GOT3 (cell line): Measurements from ENCODE around the gene RNF113B.

Experiments used
- DNase-seq: peaks from one replicate; lab custom pipeline; 2025; ENCODE audit warnings: mixed read lengths; lab: John Stamatoyannopoulos, UW

The RNF113B gene

DNA sequence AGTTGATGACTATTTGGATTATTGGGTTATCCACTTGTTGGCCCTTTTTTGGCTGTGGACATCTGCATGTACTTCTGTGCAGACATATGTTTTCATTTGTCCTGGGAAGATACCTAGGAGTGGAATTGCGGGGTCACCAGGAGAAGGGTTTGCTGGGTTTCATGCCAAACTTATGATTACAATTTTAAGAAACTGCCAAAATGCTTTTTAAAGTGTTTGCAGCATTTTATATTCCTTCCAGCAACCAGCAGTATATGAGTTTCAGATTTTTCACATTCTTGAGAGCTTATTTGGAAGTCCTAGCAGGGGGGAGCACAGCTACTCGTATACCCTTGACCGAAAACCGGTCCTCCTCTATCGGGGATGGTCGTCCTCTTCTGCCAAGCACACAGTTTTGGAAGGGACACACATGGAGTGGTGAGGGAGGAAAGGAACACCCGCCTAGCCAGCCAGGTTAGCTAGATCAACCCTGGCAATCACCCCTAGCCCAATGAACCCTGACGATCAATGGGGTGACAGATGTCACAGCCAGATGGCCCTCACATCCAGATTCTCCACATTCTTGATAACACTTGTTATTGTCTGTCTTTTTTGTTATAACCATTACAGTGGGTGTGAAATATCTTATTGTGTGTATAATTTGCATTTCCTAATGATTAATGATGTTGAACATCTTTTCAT lies 26.7 kb upstream of the RNF113B start:
- DNase-seq: no peak

DNA sequence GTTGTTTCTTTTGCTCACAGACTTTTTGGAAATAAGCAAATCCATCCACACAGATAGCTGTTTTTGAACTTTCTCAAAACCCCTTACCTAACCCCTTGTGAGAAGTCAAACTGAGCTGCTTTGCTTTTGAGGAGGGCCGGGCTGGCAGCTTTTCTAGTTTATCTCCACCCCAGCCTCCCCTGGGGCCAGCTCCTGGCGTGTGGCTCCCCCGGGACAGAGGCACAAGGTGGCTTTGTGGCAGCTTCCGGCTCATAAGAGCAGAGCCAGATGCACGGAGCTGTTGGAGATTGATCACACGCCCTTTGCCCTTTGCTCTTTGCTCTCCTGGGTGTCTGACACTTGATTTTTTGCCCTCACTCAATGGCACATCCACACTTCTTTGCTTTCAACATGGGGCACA lies 24.9 kb upstream of the RNF113B start:
- DNase-seq: no peak

DNA sequence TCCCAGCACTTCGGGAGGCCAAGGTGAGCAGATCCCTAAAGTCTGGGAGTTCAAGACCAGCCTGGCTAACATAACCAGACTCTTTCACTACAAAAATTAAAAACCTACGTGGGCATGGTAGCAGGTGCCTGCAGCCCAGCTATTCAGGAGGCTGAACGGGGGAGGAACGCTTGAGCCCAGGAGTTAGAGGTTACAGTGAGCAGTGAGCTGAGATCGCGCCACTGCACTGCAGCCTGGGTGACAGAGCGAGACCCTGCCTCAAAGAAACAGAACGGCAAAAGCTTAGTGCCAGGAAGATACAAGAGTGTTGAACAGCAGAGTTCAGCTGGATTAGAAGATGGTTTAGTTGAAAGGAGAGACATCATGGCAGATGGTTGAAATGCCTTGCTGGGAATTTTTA lies 24.1 kb upstream of the RNF113B start:
- DNase-seq: no peak

DNA sequence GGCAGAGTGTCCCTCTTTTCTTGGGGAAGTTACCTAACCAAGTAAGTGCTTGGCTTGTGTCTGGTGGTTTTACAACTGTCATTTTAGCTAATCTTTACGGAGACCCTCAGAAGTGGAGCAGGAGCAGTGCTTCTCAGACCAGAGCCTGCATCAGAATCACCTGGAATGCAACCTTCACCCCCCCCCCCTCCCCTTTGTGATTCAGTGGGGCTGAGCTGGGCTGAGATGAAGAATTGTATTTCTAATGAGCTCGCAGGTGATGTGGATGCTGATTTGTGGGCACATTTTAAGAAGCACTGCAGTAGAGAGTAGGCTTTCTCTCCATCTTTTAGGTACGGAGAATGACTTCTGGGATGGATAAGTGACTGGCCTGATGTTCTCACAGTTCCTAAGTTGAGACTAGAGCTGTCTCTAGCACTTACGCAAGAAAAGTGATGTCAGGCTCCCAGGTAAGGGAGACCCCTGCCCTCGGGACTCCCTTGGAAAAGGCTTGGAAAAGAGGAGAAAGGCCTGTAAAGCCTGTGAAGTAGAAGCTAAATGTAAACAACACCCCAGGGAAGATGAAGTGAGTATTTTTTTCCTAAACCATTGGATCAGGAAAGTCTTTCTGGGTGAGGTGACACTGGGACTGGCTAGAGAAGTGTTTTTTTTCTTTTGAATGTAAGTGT lies 23.3 kb upstream of the RNF113B start:
- DNase-seq: no peak

DNA sequence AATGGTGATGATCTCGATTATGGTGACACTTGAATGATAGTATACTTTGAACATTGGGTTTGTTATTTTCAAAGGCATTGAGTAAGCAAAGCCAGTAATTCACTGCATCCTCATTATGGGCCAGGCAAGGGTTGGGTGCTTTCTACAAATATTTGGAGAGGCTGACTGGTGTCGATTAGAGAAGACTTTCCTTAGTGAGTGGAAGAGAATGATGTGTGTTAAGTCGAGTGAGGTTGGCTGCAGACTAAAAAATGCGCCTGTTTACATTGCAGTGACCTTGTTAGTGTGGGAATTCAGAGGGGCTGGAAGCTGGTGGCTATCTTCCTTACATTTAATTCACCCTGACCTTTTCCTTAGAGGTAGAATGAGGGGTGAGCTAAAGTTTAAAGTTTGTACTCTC lies 22.4 kb upstream of the RNF113B start:
- DNase-seq: no peak

DNA sequence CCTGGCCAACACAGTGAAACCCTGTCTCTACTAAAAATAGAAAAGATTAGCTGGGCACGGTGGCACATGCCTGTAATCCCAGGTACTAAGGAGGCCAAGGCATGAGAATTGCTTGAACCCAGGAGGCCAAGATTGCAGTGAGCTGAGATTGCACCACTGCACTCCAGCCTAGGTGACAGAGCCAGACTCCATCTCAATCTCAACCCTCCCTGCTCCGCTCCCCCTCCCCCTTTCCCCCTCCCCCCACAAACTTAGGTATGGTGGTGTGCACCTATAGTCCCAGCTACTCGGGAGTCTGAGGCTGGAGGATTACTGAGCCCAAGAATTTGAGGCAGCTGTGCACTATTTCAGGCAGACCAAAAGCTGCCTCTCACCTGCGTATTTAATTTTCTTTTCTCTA lies 21.6 kb upstream of the RNF113B start:
- DNase-seq: no peak

DNA sequence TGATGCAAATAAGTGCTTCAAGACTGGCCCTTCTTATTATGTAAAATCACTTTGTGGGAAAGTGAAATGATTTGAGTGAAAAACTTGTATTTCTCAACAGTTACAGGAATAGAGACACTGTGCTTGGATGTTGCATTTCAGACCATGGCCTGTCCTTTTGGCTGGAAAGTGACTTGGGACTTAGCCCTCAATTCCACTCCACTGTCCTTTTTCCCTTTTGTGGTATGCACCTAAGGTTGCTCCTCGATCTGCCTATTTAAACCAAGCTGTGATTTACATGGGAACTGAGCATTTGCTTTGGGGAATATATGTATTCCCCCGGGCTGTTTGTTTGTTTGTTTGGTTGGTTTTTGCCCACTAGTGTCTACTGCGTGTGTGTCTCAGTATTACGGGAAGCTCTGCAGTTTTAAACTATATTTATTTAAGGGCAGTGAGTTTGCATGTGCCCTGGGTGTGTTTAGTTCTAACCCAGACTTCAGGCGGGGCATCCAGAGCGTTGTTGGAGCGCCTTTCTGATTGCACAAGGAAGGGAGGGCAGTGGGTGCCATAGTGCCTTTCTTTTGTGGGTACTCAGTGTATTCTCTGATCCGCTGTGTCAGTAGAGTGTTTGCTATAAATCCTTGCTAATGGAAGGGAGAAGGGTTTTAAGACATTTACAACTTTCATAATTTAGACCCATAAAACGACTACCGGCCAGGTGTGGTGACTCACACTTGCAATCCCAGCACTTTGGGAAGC lies 18.2 kb upstream of the RNF113B start:
- no peak for DNase-seq

DNA sequence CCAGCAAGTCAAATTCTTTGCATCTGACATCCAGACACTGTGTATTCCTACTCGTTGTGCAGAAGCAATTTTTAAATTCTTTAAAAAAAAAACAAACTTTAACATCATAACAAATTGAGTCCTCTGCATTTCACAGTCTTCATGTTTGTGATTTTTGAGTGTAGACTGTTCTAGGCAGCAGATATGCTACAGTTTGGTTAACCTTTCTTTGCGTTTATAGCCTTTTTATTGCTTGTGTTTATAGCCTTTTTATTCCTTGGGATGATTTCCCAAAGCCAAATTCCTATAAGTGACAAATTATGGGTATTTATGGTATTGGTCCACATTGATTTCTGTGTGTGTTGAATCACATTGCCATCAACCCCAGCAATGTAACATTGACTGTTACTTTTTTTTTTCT lies 14.9 kb upstream of the RNF113B start:
- DNase-seq: no peak

DNA sequence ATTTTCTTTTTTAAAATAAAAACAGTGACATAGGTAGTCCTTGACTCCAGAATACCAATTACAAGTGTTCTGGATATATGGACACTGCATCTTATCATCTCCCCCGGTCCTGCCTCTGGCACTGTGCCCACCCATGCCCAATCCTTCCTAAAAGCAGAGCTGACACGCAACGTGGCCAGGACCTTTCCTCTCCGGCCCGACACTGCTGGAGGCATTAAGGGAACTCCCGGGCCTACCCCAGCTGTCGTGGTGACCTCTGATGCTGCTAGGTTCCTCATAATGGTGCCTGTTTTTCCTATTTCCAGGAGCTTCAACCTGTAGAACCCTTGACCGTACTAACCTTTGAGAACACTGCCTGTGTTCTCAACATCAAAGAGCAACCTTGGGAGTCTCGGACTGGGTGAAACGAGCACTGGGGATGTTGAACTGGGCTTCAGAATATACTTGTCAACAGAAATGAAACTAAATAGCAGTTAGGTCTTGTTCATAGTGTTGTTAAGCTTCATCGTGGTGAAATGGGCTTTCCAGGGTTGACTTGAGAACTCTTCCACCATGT lies 13.9 kb upstream of the RNF113B start:
- no peak for DNase-seq

DNA sequence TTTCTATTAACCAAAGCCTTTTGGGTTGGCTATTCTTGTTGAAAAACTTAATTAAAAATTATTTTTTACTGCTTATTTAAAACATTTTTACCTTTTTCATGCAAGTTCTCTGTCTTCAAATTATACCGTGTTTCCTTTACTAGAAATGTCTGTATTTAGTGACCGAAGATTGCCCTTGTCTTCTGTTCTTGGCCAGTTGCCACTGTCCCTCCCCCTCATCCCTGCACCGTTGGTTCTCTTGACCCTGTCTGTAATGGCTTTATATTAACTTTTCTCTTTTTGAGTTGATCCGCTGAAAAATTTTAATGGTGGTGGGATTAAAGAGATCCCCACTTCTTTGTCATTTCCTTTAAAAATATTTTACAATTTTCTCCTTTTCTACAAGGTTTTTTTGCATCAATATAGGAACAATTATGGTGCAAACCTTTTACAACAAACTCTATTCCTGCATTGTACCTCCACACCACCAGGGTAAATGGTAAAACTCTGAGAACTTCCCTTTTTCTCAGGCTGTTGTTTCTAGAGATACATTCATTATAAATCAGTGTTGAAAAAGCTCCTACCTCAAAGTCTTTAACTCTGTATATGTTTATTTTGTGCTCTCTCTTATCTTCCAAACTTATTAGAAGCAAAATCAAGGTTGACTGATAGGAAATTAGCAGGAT lies 12.9 kb upstream of the RNF113B start:
- no peak for DNase-seq

DNA sequence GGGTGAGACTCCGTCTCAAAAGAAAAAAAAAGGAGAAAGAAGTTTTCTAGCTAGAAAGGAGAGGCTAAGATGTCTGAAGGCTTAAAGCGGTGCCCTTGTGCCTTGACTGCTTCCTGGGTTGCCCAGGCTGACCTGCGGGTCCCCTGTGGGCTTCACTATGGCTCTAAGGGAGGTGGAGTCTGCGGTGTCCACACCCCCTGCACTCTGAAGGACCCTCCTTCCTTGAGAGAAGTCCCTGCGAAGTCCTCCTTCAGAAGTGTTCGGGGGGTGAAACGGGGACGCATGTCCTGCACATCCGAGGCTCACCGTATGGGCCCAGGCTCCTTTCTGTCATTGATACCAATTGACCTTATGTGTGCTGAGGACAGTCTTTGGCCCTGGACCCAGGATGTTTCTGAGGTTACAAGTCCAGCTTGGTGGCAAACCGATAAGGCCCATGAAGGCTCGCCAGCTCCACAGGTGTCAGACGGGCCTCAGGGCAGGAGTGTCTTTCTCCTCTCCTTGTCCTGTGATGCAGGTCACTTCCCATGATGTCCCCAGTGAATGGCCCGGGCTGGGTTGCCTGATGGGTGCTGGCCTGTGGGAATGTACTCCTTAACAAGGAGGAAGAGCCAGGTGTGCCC lies 11.6 kb upstream of the RNF113B start:
- DNase-seq: no peak

DNA sequence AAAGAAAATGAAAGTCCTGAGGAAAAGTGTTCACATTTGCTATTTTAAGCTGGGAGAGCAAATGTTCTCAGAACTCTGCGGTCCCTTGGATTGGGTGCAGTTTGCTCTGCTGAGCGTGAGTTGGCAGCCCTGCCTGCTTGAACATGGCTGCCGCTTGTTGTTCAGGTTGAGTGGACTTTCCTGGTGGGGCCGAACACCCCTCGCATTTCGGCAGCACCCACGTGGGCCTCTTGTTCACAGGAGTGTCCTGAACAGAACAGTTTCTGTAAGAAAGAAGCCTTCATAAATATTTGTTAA lies 10.8 kb upstream of the RNF113B start:
- DNase-seq: no peak

DNA sequence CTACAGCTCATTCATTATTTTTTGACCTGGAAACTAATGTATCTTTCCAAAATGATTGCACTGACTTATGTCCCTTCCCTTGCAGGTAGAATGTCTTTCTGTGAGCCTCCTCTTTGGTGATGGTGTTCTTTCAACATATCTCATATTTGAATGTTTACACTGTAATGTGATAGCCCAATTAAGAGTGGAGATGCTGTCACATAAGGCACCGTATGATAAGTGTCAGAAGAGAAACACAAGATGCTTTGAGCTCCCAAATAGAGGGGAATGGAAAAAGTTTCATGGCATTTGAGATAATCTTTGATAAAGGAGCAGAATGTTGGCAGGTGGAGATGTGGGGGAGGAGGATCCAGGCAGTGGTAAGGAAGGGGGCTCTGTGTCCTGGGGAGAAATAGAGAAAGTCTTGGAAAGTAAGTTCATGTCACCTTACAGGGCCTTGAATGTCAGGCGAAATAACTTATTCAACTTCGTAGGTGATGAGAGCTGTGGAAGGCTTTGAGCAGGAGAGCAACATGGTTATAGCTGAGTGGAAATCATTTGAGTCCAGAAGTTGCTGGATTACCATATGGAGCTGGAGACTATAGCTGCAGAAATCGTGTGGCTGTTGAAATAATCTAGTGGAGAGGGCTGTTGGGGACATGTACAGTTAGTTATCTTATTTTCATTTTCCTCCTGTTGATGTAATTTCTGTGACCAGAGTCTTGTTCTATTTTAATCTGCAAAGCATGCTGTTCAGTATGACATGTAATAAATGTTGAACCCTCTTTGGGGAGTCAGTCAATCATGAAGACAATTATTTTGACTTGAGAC lies 10.3 kb upstream of the RNF113B start:
- no peak for DNase-seq

DNA sequence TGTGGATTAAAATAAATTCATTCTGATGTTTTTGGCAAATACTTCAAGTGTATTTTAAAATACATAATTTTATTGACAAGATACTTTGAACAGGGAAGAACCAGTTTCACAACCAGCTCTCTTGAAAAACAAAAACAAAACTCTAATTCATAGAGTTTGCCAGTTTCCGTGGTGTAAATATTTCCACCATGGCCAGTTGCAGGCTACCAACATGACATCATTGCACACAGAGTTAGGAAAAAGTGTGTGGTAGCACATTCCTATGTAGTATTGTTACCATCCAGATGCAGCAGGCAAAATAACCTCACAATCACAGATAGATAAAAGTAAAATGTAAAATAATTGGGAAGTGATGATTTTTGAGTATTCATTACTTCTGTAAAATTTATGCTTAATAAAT lies 7.7 kb upstream of the RNF113B start:
- DNase-seq: no peak

DNA sequence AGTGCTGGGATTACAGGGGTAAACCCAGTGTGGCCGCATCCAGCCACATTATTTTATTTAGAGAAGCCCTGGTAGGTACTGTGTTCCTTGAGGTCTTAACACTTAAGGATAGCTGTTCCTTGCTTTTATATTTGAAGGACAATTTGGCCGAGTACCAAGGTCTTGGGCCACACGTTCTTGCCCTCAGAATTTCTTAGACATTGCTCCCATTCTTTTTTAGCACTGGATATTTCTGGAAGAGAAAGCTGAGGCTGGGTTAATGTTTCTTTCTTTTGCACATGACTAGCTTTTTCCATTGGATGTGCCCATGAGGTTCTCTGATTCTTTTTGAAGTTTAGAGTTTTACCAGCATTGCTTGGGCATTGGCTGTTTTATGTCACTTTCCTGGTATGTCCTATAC lies 5.5 kb upstream of the RNF113B start:
- no peak for DNase-seq

DNA sequence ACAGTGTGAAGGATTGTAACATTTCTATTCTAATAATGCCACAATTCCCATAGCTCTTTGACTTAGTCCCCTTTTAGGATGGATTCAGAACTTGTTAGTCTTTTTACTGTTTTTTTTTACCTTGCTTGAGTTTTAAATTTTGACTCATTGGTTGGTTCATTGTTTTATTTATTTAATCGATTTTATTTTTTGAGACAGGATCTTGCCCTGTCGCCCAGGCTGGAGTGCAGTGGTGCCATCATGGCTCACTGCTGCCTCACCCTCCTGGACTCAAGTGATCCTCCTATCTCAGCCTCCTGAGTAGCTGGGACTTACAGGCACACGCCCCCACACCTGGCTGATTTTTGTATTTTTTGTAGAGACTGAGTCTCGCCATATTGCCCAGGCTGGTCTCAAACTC lies 5.1 kb upstream of the RNF113B start:
- no peak for DNase-seq

DNA sequence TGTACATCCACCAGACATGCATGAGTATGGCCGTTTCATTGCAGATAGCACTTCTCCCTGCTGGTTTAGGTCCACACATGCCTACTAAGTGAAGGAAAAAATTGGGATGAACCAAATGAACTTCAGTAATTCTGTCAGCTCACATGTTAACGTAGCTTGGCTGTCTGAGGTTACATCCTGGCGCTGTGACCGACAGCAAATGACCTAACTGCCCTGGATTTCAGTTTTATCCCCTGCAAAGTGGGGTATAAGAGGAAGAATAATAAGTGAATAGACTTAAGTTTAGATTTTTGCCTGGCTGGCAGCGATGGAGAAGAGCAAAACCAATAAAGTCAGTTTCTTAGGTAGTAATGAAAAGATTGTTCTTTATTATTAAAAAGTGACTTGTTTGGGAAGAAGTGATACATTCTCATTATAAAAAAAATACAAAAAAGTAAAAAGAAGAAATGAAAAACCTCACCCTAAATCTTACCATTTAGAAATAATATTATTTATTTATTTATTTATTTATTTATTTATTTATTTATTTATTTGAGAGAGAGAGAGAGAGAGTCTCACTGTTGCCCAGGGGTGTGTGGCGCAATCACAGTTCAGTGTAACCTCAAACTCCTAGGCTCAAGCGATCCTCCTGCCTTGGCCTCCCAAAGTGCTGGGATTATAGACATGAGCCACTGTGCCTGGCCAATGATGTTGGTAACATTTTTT lies 4.2 kb upstream of the RNF113B start:
- no peak for DNase-seq

DNA sequence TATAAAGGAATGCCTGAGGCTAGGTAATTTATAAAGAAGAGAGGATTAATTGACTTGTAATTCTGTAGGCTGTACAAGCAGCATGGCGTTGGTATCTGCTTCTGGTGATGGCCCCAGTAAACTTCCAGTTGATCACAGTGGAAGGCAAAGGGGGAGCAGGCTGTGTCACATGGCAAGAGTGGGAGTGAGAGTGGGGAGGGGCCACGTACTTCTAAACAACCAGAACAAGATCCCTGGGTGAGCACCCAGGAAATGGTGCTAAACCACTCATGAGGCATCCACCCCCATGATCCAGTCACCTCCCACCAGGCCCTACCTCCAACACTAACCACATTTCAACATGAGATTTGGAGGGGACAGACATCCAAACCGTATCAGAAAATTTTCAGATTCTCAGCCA lies 3.0 kb upstream of the RNF113B start:
- DNase-seq: no peak

DNA sequence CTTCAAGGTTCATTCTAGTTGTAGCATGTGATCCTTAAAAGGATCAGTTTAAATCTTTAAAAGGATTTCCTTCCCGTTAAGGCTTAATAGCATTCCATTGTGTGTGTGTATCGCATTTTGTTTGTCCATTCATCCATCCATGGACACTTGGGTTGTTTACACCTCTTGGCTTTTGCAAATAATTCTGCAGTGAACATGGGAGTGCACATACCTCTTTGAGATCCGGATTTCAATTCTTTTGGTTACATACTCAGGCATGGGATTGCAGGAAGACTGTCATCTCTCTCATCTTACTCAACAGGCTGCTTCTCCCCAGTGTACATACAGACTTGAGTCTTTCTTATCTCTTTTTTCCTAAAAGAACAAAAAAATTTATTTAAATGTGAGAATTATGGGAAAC lies 1.2 kb downstream of the RNF113B start:
- no peak for DNase-seq

DNA sequence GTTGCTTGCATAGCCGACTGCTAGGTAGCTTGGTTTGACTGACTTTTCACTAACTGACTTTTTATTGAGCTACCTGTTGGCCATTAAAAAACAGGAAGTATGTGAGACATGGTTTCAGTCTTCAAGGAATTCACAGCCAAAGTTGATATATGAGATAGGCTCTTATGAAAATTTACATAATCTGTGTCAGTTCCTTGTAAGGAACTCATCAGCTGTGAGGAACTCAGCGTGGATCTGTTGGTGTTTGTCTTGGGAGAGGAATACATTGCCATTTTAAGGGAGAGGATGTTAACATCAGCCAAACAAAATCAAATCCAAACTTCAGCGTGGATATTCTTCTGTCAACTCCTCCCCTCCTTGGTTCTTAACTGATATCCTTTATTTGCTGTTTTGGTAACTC lies 2.0 kb downstream of the RNF113B start:
- DNase-seq: no peak

DNA sequence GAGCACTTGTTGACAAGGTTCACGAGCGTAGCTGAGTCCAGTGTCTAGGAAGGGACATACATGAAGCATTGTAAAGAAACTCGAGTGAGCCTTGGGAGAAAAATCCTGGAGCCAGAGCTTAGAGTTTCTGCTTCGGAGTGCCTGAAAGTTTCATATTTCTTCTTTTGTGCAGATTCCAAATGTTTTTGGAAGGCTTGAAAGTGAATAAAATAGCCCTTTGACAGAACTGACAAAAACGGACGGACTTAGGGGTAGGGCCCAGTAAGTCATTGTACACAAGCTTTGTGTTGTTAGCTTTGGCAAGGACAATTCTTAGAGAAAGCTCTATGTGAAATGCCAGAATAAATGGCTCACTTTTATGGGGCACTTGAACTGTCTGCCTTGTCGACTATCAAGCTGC lies 2.8 kb downstream of the RNF113B start:
- no peak for DNase-seq
